B cell (primary cell): Measurements from ENCODE around the gene TUBA1A.

Experiments used
- EZH2 ChIP-seq: IDR thresholded peaks from 2 replicates; pipeline ENCODE4 v1.6.1; 2012; ENCODE audit warnings: borderline replicate concordance, low read depth, mild to moderate bottlenecking, moderate library complexity, low read length; ENCODE audit not compliant: insufficient read depth, poor library complexity, severe bottlenecking
- TF ChIP-seq, protein P1 (sequence below): fragments of 200-600 bp; IDR thresholded peaks from one replicate; pipeline ENCODE4 v1.8.0; 2022; ENCODE audit warnings: antibody characterized with exemption, mild to moderate bottlenecking

GRCh38 chr12:49232940-49233841 is 44.3 kb upstream of the TUBA1A start:
- TF ChIP-seq, protein P1, sequence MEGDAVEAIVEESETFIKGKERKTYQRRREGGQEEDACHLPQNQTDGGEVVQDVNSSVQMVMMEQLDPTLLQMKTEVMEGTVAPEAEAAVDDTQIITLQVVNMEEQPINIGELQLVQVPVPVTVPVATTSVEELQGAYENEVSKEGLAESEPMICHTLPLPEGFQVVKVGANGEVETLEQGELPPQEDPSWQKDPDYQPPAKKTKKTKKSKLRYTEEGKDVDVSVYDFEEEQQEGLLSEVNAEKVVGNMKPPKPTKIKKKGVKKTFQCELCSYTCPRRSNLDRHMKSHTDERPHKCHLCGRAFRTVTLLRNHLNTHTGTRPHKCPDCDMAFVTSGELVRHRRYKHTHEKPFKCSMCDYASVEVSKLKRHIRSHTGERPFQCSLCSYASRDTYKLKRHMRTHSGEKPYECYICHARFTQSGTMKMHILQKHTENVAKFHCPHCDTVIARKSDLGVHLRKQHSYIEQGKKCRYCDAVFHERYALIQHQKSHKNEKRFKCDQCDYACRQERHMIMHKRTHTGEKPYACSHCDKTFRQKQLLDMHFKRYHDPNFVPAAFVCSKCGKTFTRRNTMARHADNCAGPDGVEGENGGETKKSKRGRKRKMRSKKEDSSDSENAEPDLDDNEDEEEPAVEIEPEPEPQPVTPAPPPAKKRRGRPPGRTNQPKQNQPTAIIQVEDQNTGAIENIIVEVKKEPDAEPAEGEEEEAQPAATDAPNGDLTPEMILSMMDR, result no peak
- TF ChIP-seq EZH2, result no peak
